NCI-H82 (cell line): ENCODE measurements around the gene ZNF649.
A peak's percentile ranks its signal among the peaks of the same experiment; 100 is the strongest.

Source experiments
- DNase-seq: peaks from one replicate; lab custom pipeline; 2025; lab: John Stamatoyannopoulos, UW

ZNF649 gene

GRCh38 chr19:51887522-51888498 lies 17.0 kb downstream of the ZNF649 start, which contains the start of gene ZNF577:
Gene ZNF577, minus strand, starts transcription at chr19:51887951. Its CDS starts 7,569 bp downstream, at chr19:51880382.
- DNase-seq: peak; percentile 93

DNA sequence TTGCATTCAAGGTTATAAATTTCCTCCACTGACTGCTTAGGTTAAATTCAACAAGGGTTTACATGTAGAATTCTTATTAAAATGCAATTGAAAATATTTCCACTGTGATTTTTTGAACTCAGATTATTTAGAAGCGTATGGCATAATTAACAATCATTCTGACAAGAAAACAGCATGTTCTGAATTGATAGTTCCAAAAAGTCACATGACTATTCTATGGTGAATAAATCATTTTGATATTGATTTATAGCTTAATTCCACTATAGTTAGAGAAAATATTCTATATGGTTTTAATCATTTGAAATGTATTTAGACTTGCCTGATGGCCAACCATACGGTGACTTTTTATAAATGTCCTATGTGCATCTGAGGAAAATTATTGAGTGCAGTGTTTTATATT lies 20.1 kb downstream of the ZNF649 start:
- no peak for DNase-seq

DNA sequence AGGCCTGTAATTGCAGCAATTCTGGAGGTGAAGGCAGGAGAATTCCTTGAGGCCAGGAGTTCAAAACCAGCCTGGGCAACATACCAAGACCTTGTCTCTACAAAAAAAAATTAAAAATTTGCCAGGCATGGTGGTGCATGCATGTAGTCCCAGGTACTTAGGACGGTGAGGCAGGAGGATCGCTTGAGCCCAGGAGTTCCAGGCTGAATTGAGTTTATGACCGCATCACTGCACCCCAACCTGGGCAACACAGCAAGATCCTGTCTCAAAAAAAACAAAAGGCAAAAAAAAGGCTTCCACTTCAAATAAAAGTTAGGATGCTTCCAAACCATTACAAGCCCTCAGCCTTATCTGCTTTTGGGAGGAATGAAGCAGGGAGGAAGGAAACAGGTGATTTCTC lies 22.3 kb downstream of the ZNF649 start:
- no peak for DNase-seq

DNA sequence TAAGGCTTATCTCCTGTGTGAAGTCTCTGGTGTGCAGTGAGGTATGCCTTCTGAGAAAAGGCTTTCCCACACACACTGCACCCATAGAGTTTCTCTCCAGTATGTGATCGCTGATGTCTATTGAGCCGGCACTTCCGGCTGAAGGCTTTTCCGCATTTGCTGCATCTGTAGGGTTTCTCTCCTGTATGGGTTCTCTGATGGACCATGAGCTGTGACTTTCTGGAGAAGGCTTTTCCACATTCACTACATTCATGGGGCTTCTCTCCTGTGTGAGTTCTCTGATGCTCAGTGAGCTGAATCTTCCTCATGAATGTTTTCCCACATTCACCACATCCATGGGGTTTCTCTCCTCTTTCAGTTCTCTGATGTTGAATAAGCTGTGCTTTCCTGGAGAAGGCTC lies 31.7 kb downstream of the ZNF649 start:
- no peak for DNase-seq

DNA sequence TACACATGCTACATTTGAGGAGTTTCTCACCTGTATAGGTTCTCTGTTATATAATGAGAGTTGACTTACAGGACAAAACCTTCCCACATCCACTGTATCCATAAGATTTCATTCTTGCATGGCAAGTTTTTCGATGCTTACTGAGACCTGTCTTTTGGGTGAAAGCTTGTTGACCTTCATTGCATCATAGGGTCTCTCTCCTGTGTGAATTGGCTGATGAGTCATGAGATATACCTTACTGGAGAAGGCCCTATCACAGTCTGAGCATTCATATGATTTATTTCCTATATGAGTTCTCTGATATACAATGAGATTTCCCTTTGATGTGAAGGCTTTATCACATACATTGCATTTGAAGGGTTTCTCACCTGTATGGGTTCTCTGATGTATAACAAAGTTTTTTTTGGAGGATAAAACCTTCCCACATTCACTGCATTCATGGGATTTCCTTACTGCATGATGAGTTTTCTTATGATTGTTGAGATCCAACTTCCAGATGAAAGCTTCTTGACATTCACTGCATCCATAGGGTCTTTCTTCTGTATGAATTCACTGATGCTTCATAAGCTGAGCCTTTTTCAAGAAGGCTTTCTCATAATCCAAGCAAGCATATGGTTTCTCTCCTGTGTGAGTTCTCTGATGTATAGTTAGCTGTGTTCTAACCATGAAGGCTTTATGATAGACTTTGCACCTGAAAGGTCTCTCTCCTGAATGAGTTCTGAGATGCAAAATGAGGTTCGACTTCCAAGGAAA lies 42.8 kb downstream of the ZNF649 start:
- DNase-seq: no peak
